Common myeloid progenitor, CD34-positive (primary cell): ENCODE results near the gene C2CD2L. TPM values are rescaled to one million over a fixed set of nuclear protein-coding genes. Genes with fewer than 3 reads are reported as not detected.
A peak's percentile ranks its signal among the peaks of the same experiment; 100 is the strongest.
"Not testable (repeated sequence)": the region's sequence is repeated elsewhere in the genome, so short reads cannot be mapped to it uniquely, and the experiment has no call there.

ENCODE experiments used
- CTCF ChIA-PET: fragments of 350-600 bp; sonication (Branson Sonifier 250); formaldehyde crosslinking; loops from one replicate; lab custom pipeline; 2021; ENCODE audit warnings: antibody characterized with exemption; lab: Charles Lee
- POLR2A ChIA-PET: fragments of 350-600 bp; sonication (Branson Sonifier 250); formaldehyde crosslinking; loops from one replicate; lab custom pipeline; 2021; ENCODE audit warnings: antibody characterized with exemption; lab: Charles Lee
- DNase-seq, 3 donors: peaks; one replicate each; pipeline versions ENCODE4 v3.0.0 to v3.0.0-alpha.2; 2013
- H3K27ac ChIP-seq, 2 experiments: 1 replicate in 1 of 2; 2 replicates in 1 of 2; pipeline ENCODE4 v1.7.0; 2013; ENCODE audit warnings: inconsistent platforms in 2 of 2, low read length in 2 of 2, mild to moderate bottlenecking in 2 of 2, low read depth in 1 of 2, moderate library complexity in 1 of 2; ENCODE audit not compliant: severe bottlenecking in 2 of 2, insufficient read depth in 1 of 2, poor library complexity in 1 of 2
- H3K27me3 ChIP-seq, 5 experiments: replicated peaks in 2 of 5; 1 replicate in 3 of 5; 2 replicates in 2 of 5; pipeline versions ENCODE4 v1.6.1 to v1.7.0; 2013; ENCODE audit warnings: low read length in 4 of 5, mild to moderate bottlenecking in 2 of 5, moderate library complexity in 2 of 5, inconsistent platforms in 1 of 5; ENCODE audit not compliant: insufficient read depth in 5 of 5, control insufficient read depth in 4 of 5
- H3K36me3 ChIP-seq, 4 experiments: 1 replicate in 2 of 4; 2 replicates in 2 of 4; pipeline versions ENCODE4 v1.6.1 to v1.7.0; 2013; ENCODE audit warnings: low read length in 3 of 4, control low read depth in 1 of 4, mild to moderate bottlenecking in 1 of 4; ENCODE audit not compliant: control insufficient read depth in 4 of 4, insufficient read depth in 4 of 4
- H3K4me1 ChIP-seq, 4 experiments: 1 replicate in 3 of 4; 2 replicates in 1 of 4; pipeline versions ENCODE4 v1.6.1 to v1.7.1; 2013; ENCODE audit warnings: low read length in 3 of 4, mild to moderate bottlenecking in 3 of 4, control low read depth in 1 of 4, inconsistent platforms in 1 of 4, moderate library complexity in 1 of 4; ENCODE audit not compliant: control insufficient read depth in 4 of 4, insufficient read depth in 4 of 4; ENCODE audit errors: control extremely low read depth in 1 of 4
- H3K4me3 ChIP-seq, 7 experiments: 1 replicate in 4 of 7; 2 replicates in 3 of 7; pipeline versions ENCODE4 v1.5.1 to v1.7.0; 2013; ENCODE audit warnings: mild to moderate bottlenecking in 7 of 7, low read length in 6 of 7, moderate library complexity in 6 of 7, inconsistent platforms in 2 of 7, low read depth in 2 of 7, control low read depth in 1 of 7; ENCODE audit not compliant: insufficient read depth in 4 of 7, control insufficient read depth in 1 of 7; ENCODE audit errors: extremely low read depth in 1 of 7
- H3K9me3 ChIP-seq, 5 experiments: 1 replicate in 4 of 5; 2 replicates in 1 of 5; pipeline versions ENCODE4 v1.6.1 to v1.7.1; 2013; ENCODE audit warnings: low read length in 4 of 5, mild to moderate bottlenecking in 2 of 5, inconsistent platforms in 1 of 5, low read depth in 1 of 5, moderate library complexity in 1 of 5; ENCODE audit not compliant: control insufficient read depth in 4 of 5, insufficient read depth in 2 of 5; ENCODE audit errors: control extremely low read depth in 1 of 5
- WGBS: methylation state at CpG from one replicate; pipeline ENCODE4 v1.1.5; 2013; ENCODE audit not compliant: insufficient coverage; 5-methylcytosine and 5-hydroxymethylcytosine counted together
- polyA plus RNA-seq: library from polyadenylated mRNA; unstranded; fragments of 120-200 nt; gene quantifications from one replicate; pipeline ENCODE4 v1.2.1, GENCODE V29; 2013

The C2CD2L gene
- 9.5 TPM for polyA plus RNA-seq

- Histone ChIP-seq H3K36me3 (peaks cover 0 to 20% (median 11%) of the 10 kb centered on the region in 4 experiments), H3K27me3 (no peaks in the 10 kb centered on the region), H3K4me3 (peak within 1 kb of the TSS; percentile 70 to 90 (median 79)), H3K27ac (peak within 1 kb of the TSS in 1 of 2 experiments; percentile 71), H3K4me1 (peaks cover 13 to 42% (median 32%) of the 10 kb centered on the region in 4 experiments), H3K9me3 (no peaks in the 10 kb centered on the region)
- under 1% methylated on average over 33 of the region's 49 CpGs for WGBS
- ChIA-PET CTCF (interaction anchor here (0.6 to 6.1 kb wide), 8 partner anchors 9 to 97 kb away, joined by 3 to 45 read pairs (median 3); partner anchors contain the start of gene HINFP), POLR2A (interaction anchor here (0.8 to 1.2 kb wide), 5 partner anchors 11 to 88 kb away, joined by 3 to 5 read pairs (median 4); partner anchors contain the start of genes RPS25, TRAPPC4 and VPS11)
- peak; percentile 85 to 89 (median 85) for DNase-seq
Observed at GRCh38 chr11:119106564-119107537, at the start of gene C2CD2L. C2CD2L (plus strand) TSS chr11:119107344; CDS start chr11:119107742, 398 bp downstream.

- Histone ChIP-seq H3K36me3 (peaks cover 3 to 16% (median 12%) of the 10 kb centered on the region in 4 experiments), H3K4me1 (peaks cover 4 to 22% (median 19%) of the 10 kb centered on the region in 4 experiments)
- POLR2A ChIA-PET = interaction anchor here (4.9 kb wide), 1 partner anchor 8 kb away, joined by 36 read pairs; the partner anchor contains the start of gene VPS11
- WGBS = 100% methylated on average over 5 of the region's 35 CpGs
- CTCF ChIA-PET = interaction anchor here (1.3 kb wide), 1 partner anchor 38 kb away, joined by 3 read pairs; no protein-coding TSS in a partner anchor
- not testable (repeated sequence) for H3K27me3 ChIP-seq, H3K4me3 ChIP-seq, H3K9me3 ChIP-seq, DNase-seq, H3K27ac ChIP-seq
Observed at GRCh38 chr11:119059128-119059527, 48.0 kb upstream of the C2CD2L start.

- DNase-seq = no peak
- H3K27ac ChIP-seq = no peak overlapping the region
- peaks cover 2 to 21% (median 14%) of the 10 kb centered on the region in 4 experiments for H3K4me1 ChIP-seq
- peaks cover 0 to 3% (median 0%) of the 10 kb centered on the region in 4 experiments for H3K36me3 ChIP-seq
- no peaks in the 10 kb centered on the region for H3K27me3 ChIP-seq
- ChIA-PET POLR2A (no interaction called here), CTCF (interaction anchor here (1.0 to 1.1 kb wide), 2 partner anchors 34 to 35 kb away, joined by 3 read pairs; a partner anchor contains a TSS)
- 100% methylated on average over 2 of the region's 3 CpGs for WGBS
- no peak overlapping the region for H3K4me3 ChIP-seq
- H3K9me3 ChIP-seq = no peaks in the 10 kb centered on the region
Observed at GRCh38 chr11:119061256-119061655, 45.9 kb upstream of the C2CD2L start.

GRCh38 chr11:119062779-119063178, 44.4 kb upstream of the C2CD2L start:
- POLR2A ChIA-PET = no interaction called here

GRCh38 chr11:119065369-119065768, 41.8 kb upstream of the C2CD2L start:
- Histone ChIP-seq H3K36me3 (peaks cover 4 to 14% (median 7%) of the 10 kb centered on the region in 4 experiments), H3K27me3 (no peaks in the 10 kb centered on the region), H3K9me3 (no peaks in the 10 kb centered on the region), H3K27ac (no peak overlapping the region), H3K4me1 (peaks cover 5 to 28% (median 17%) of the 10 kb centered on the region in 4 experiments), H3K4me3 (no peak overlapping the region)
- ChIA-PET CTCF (interaction anchor here (0.8 to 3.9 kb wide), 4 partner anchors 9 to 251 kb away, joined by 3 to 20 read pairs (median 4); partner anchors contain the start of gene HYOU1), POLR2A (no interaction called here)
- 89% methylated on average over 3 of the region's 4 CpGs for WGBS
- DNase-seq = peak; percentile 43 to 60 (median 55)

More at GRCh38 chr11:119062779-119063178, 44.4 kb upstream of the C2CD2L start:
- 100% methylated on average over 2 of the region's 5 CpGs for WGBS
- Histone ChIP-seq H3K4me3 (no peak overlapping the region), H3K27me3 (no peaks in the 10 kb centered on the region), H3K9me3 (no peaks in the 10 kb centered on the region), H3K27ac (no peak overlapping the region), H3K36me3 (peaks cover 0 to 3% (median 0%) of the 10 kb centered on the region in 4 experiments), H3K4me1 (peaks cover 2 to 25% (median 18%) of the 10 kb centered on the region in 4 experiments)
- no peak for DNase-seq
- CTCF ChIA-PET = interaction anchor here (2.1 kb wide), 1 partner anchor 40 kb away, joined by 5 read pairs; no protein-coding TSS in a partner anchor

GRCh38 chr11:119067371-119068222, 39.5 kb upstream of the C2CD2L start, which contains the start of gene VPS11:
VPS11 (plus strand) TSS chr11:119067818; CDS start chr11:119067824, 6 bp downstream.
- ChIA-PET CTCF (interaction anchor here (0.6 to 3.9 kb wide), 12 partner anchors 9 to 256 kb away, joined by 3 to 20 read pairs (median 6); partner anchors contain the start of genes DPAGT1, HMBS and HYOU1), POLR2A (interaction anchor here (0.7 to 2.5 kb wide), 8 partner anchors 10 to 217 kb away, joined by 3 to 36 read pairs (median 5); partner anchors contain the start of genes HMBS and HYOU1)
- H3K27me3 ChIP-seq = no peaks in the 10 kb centered on the region
- peaks cover 4 to 29% (median 20%) of the 10 kb centered on the region in 4 experiments for H3K36me3 ChIP-seq
- no peaks in the 10 kb centered on the region for H3K9me3 ChIP-seq
- H3K4me1 ChIP-seq = peaks cover 5 to 28% (median 17%) of the 10 kb centered on the region in 4 experiments
- WGBS = under 1% methylated on average over 47 of the region's 49 CpGs
- peak within 1 kb of the TSS; percentile 83 to 100 (median 99) for H3K4me3 ChIP-seq
- DNase-seq = peak; percentile 97 to 99 (median 98)
- peak within 1 kb of the TSS; percentile 81 to 95 for H3K27ac ChIP-seq
